ENCODE measurements around the gene ZNF853.
A peak's percentile ranks its signal among the peaks of the same experiment; 100 is the strongest.
"Not testable (repeated sequence)": the region's sequence is repeated elsewhere in the genome, so short reads cannot be mapped to it uniquely, and the experiment has no call there.

Gene ZNF853

DNA sequence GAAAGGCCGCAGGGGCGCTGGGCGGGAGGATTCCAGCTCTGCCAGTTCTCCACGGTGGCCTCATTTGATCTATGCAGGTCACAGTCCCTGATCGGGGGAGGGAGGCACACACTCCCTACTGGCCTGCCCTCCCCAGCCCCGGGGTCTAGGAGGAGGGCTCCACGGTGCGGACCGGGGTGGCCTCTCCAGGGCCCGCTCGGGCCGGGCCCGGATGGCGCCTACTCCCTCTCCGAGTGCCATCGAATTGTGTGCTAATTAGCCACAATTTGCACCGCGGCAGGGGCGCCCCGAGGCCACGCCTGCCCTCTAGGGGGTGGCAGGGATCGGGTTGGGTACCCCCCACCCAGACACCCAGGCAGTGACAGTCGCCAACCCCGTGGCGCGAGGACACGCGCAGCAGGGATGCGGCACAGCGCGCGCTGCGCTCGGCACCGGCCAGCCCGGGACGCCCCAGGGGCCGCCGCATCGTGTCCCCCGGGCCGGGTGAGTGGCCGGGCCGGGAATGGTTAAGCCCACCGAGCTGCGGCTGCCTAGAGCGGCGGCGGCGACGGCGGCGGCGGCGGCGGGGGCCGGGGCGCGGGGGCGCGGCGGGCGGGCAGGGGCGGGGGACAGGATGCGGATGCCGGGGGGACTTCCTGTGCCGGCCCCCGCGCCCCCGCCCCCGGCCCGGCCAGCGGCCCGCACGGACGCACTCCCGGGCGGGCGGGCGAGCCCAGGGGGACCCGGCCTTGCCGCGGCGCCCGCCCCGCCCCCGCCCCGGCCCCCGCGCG, at the start of gene ZNF853:
Gene ZNF853, plus strand, starts transcription at position 658 of the 770 bp plus-strand sequence. CDS start 565 bp downstream, outside the sequence.
- Mint-ChIP-seq H3K4me1 (peaks cover 45% of the 10 kb centered on the region), H3K9me3 (no peaks in the 10 kb centered on the region), H3K27ac (peak within 1 kb of the TSS; percentile 81 to 92), H3K4me3 (peak within 1 kb of the TSS; percentile 79), H3K27me3 (no peaks in the 10 kb centered on the region)
- peak; percentile 73 for ATAC-seq
- DNase-seq: peak in 1 of 2 donors; percentile 39

DNA sequence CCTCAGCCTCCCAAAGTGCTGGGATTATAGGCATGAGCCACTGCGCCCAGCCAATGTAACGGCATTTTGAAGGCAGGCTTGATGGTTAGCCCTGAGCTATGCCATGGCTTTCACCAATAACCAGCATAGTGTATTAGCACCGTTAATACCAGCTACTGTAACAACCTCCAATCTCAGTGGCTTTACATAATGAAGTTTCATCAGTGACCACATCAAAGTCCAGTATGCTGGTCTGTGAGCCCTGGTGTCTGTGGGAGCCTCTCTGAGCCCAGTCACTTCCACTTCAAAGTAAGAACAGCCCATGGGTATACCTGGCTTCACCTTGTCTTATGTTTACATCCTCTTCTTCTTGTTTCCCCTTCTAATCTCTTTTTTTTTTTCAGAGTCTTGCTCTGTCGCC, 49.8 kb upstream of the ZNF853 start:
- DNase-seq: no peak
- H3K9me3 Mint-ChIP-seq: no peaks in the 10 kb centered on the region
- no peaks in the 10 kb centered on the region for H3K4me1 Mint-ChIP-seq
- no peak overlapping the region for H3K4me3 Mint-ChIP-seq
- no peaks in the 10 kb centered on the region for H3K27me3 Mint-ChIP-seq
- no peak overlapping the region for H3K27ac Mint-ChIP-seq
- no peak for ATAC-seq

DNA sequence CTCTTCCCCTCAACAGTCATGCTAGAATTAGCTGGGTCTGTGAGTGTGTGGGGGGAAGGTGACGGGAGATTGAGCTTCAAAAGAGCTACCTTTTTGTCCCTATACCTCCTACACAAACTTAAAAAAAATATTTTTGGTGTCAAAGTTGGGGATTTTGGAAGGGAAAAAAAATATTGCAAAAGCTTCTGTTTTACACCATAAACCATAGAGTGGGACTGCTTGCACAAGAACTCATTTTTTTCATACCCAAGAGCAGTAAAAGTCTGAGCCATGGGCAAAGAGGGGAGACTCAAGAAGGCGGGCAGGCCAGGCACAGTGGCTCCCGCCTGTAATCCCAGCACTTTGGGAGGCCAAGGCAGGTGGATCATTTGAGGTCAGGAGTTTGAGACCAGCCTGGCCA, 47.5 kb upstream of the ZNF853 start:
- no peaks in the 10 kb centered on the region for H3K27me3 Mint-ChIP-seq
- ATAC-seq (no peak), DNase-seq (no peak)
- no peak overlapping the region for H3K27ac Mint-ChIP-seq
- H3K4me1 Mint-ChIP-seq: no peaks in the 10 kb centered on the region
- H3K4me3 Mint-ChIP-seq: no peak overlapping the region
- H3K9me3 Mint-ChIP-seq: no peaks in the 10 kb centered on the region

DNA sequence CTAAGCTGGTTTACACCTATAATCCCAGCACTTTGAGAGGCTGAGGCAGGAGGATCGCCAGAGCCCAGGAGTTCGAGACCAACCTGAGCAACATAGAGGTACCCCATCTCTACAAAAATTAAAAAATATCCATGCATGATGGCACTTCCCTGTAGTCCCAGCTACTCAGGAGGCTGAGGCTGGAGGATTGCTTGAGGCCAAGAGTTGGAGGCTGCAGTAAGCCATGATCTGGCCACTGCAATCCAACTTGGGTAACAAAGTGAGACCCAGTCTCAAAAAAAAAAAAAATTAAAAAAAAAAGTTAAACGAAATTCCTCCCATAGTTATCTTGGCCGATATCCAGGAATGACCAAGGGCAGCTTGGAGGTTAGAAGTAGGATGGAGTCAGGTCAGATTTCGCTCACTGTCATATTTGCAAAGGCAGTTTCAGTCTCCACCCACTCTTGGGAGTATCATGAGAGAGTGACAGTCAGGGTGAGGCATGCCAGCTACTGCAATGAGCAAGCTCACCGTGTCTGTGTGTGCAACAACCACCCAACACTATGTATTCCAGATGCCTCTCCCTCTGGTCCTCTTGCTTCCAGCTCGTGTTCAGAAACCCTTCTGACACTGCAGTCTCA, 44.1 kb upstream of the ZNF853 start:
- Mint-ChIP-seq H3K4me3 (no peak overlapping the region), H3K27ac (no peak overlapping the region), H3K4me1 (peaks cover 1% of the 10 kb centered on the region), H3K27me3 (no peaks in the 10 kb centered on the region), H3K9me3 (no peaks in the 10 kb centered on the region)
- no peak for DNase-seq
- ATAC-seq: peak; percentile 66

DNA sequence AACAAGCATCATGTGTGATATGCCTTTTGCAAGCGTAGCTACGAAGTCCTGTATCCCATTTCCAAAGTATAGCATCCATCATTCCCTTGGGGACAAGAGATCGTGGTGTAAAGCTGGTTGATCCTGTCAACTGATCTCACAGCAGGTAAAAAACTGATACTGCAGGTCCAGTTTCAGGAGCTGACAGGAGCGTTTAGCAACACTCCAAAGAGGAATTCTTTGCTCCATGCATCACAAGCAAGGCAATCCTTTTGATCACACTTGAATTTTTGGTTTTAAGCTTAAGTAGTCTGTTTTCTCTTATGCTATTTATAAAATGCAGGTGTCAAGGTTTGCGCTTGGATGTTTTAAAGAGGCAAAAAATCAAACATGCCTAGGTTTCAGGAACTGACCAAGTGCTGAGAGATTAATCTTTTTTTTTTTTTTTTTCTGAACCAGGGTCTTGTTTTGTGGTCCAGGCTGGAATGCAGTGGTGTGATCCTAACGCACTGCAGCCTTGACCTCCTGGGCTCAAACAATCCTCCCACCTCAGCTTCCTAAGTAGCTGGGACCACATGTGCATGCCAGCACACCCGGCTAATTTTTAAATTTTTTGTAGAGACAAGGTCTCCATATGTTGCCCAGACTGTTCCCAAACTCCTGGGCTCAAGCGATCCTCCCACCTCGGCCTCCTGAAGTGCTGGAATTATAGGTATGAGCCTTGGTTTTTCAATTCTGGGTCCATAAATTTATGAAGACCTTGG, 40.0 kb upstream of the ZNF853 start:
- Mint-ChIP-seq H3K4me3 (peak overlapping the region in 1 of 2 donors; percentile 53), H3K4me1 (peaks cover 32% of the 10 kb centered on the region), H3K27ac (no peak overlapping the region), H3K27me3 (no peaks in the 10 kb centered on the region), H3K9me3 (no peaks in the 10 kb centered on the region)
- DNase-seq (no peak), ATAC-seq (no peak)

DNA sequence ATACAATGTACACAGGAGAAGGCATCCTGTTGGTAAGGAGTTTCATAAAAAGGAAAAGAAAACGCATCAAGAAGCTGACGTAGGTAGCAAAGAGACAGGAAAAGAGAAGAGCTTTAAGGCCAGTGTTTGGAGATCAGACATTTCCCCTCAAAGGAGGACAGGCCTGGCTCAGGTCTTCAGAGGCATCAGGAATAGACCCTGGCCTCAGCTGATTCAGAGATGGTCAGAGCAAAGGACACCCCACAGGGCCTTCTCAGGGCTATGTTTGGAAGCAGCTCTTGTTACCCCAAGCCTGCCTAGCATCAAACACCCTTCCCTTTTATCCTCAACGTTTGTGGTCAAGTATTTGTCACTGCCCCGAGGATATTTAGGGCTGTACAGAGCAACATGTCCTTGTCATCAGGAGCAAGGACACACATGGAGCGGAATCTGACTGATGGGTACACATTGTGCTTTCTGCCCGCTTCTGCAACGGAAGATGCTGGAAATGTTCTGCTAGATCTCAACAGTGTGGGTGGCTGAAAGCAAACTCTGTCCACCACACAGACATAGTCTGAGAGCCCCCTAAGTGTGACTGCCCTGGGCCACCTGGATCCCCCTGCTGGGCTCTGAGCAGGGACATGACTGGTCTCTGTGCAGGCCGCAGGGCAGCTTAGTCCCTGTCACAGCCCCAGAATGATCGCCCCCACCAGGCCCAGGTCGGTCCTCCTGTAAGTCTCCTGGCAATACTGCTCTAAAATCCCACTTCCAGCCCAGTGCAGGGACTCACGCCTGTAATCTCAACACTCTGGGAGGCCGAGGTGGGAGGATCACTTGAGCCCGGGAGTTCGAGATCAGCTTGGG, 39.2 kb upstream of the ZNF853 start:
- Mint-ChIP-seq H3K4me1 (peaks cover 40% of the 10 kb centered on the region), H3K4me3 (peak overlapping the region; percentile 70 to 83), H3K27ac (peak overlapping the region; percentile 54 to 57), H3K9me3 (no peaks in the 10 kb centered on the region), H3K27me3 (no peaks in the 10 kb centered on the region)
- ATAC-seq (no peak), DNase-seq (peak in 1 of 2 donors; percentile 19)

DNA sequence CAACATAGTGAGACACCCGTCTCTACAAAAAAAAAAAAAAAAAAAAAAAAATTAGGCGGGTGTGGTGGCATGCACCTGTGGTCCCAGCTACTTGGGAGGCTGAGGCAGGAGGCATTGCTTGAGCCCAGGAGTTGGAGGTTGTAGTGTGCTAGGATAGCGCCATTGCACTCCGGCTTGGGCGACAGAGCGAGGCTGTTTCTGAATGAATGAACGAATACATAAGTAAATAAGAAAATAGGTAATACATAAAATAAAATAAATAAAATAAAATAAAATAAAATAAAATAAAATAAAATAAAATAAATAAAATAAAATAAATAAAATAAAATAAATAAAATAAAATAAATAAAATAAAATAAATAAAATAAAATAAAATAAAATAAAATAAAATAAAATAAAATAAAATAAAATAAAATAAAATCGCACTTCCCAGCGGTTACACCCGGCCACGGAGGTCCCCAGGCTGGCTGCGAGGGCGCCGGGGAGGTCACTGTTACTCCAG, 38.5 kb upstream of the ZNF853 start:
- peaks cover 46% of the 10 kb centered on the region for H3K4me1 Mint-ChIP-seq
- ATAC-seq, H3K27me3 Mint-ChIP-seq, H3K9me3 Mint-ChIP-seq, DNase-seq: not testable (repeated sequence)
- H3K27ac Mint-ChIP-seq: peak overlapping the region; percentile 88 to 97
- peak overlapping the region; percentile 85 to 98 for H3K4me3 Mint-ChIP-seq

DNA sequence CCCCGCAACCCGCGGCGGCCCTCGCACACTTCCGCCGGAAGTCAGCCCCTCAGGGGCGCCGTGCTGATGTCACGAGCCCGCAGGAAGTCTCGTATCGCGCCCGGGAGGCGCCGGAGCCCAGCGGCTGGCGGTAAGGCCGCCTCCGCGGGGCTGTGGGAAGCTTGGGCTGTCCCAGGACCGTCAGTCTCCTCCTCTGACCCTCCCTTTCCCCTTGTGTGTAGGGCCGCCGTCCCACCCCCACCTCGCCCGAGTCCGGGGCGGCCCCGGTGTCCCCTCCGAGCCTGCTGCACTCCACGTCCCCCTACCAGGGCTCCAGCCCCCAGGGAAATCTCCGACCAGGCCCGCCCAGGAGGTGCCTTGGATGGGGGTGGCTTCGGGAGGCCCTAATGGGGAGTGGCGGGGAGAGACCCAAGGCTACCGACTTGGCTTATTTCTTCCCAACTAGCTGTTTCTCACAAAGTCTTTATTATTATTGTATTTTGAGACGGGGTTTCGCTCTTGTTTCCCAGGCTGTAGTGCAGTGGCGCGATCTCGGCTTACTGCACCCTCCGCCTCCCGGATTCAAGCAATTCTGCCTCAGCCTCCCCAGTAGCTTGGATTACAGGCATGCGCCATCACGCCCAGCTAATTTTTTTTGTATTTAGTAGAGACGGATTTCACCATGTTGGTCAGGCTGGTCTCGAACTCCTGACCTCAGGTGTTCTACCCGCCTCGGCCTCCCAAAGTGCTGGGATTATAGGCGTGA, 37.9 kb upstream of the ZNF853 start, which contains the start of gene ZDHHC4:
Gene ZDHHC4, plus strand, starts transcription at position 86 of the 745 bp plus-strand sequence. CDS start 3,108 bp downstream, outside the sequence.
- DNase-seq: peak; percentile 85 to 90
- no peaks in the 10 kb centered on the region for H3K27me3 Mint-ChIP-seq
- peak; percentile 97 for ATAC-seq
- H3K9me3 Mint-ChIP-seq: no peaks in the 10 kb centered on the region
- H3K27ac Mint-ChIP-seq: peak within 1 kb of the TSS; percentile 88 to 97
- H3K4me3 Mint-ChIP-seq: peak within 1 kb of the TSS; percentile 85 to 98
- H3K4me1 Mint-ChIP-seq: peaks cover 49% of the 10 kb centered on the region

DNA sequence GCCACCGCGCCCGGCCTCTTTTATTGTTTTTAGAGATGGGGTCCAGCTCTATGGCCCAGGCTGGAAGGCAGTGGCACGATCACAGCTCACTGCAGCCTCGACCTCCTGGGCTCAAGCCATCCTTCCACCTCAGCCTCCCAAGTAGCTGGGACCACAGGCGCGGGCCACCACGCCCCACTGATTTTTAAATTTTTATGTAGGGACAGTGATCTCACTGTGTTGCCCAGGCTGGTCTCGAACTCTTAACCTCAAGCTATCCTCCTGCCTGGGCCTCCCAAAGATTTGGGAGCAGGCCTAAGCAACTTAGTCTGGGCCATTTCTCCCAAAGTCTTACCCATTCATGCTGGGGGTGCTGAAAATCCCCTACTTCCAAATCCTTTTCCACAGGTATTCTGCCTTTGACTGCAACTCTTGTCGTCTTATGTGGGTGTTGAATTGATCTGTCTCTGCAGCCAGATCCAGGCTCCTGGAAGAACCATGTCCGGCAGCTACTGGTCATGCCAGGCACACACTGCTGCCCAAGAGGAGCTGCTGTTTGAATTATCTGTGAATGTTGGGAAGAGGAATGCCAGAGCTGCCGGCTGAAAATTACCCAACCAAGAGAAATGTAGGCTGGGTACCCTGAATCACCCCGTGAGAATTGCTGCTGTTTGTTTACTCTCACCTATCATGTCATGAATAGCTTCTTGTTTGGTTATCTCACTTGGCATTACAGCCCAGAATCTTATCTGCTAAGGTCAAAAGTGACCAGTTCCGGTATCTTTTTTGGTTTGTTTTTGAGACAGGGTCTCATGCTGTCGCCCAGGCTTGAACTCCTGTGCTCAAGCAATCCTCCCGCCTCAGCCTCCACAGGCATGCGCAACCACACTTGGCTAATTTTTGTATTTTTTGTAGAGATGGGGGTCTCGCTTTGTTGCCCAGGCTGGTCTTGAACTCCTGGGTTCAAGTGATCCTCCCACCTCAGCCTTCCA, 37.0 kb upstream of the ZNF853 start:
- Mint-ChIP-seq H3K27me3 (no peaks in the 10 kb centered on the region), H3K4me3 (peak overlapping the region; percentile 85 to 98), H3K27ac (peak overlapping the region in 1 of 2 donors; percentile 97), H3K4me1 (peaks cover 49% of the 10 kb centered on the region), H3K9me3 (no peaks in the 10 kb centered on the region)
- ATAC-seq (no peak), DNase-seq (no peak)

DNA sequence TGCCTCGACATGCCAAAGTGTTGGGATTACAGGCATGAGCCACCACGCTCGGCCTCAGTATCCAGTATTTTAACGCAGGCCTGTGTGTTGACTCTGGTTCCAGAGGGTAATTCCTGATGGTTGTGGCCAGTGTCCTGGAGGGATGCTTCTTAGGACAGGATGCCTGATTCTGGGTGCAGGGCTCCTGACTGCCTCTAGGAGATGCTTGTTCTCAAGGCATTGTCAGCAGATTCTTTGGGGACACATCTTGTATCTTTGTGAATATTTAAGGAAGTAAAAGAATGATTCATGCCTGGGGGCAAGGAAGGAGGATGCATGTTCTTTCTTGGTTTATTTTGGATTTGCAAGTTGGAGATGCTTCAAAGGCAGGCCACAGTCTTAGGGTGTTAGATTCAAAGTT, 36.0 kb upstream of the ZNF853 start:
- Mint-ChIP-seq H3K4me1 (peaks cover 49% of the 10 kb centered on the region), H3K9me3 (no peaks in the 10 kb centered on the region), H3K27ac (peak overlapping the region in 1 of 2 donors; percentile 17), H3K27me3 (no peaks in the 10 kb centered on the region), H3K4me3 (peak overlapping the region in 1 of 2 donors; percentile 98)
- no peak for DNase-seq
- no peak for ATAC-seq

DNA sequence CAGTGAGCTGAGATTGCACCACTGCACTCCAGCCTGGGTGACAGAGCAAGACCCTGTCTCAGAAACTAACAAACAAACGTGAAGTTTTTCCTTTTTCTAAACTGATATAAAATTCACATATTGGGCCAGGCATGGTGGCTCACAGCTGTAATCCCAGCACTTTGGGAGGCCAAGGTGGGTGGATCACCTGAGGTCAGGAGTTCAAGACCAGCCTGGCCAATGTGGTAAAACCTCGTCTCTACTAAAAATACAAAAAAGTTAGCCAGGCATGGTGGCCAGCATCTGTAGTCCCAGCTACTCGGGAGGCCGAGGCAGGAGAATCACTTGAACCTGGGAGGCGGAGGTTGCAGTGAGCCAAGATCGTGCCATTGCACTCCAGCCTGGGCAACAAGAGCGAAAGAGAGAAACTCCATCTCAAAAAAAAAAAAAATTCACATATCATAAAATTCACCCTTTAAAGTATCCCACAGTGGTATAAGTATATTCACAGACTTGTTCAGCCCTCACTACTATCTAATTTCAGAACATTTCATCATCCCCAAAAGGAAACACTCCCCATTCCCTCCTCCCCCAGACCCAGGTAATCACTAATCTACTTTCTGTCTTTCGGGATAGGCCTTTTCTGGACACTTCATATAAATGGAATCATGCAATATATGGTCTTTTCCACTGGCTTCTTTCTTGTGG, 29.5 kb upstream of the ZNF853 start:
- peaks cover 24% of the 10 kb centered on the region for H3K4me1 Mint-ChIP-seq
- not testable (repeated sequence) for DNase-seq, H3K27me3 Mint-ChIP-seq, H3K9me3 Mint-ChIP-seq, ATAC-seq, H3K4me3 Mint-ChIP-seq
- H3K27ac Mint-ChIP-seq: peak overlapping the region; percentile 10 to 17

DNA sequence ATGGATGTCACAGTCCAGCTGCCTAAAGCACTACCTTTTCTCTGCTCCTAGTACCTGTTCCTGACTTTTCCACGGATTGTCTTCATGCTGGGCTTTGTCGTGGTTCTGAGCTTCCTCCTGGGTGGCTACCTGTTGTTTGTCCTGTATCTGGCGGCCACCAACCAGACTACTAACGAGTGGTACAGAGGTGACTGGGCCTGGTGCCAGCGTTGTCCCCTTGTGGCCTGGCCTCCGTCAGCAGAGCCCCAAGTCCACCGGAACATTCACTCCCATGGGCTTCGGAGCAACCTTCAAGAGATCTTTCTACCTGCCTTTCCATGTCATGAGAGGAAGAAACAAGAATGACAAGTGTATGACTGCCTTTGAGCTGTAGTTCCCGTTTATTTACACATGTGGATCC, 26.8 kb upstream of the ZNF853 start:
- Mint-ChIP-seq H3K27me3 (no peaks in the 10 kb centered on the region), H3K9me3 (no peaks in the 10 kb centered on the region), H3K4me1 (peaks cover 34% of the 10 kb centered on the region), H3K27ac (no peak overlapping the region), H3K4me3 (peak overlapping the region in 1 of 2 donors; percentile 80)
- DNase-seq (no peak), ATAC-seq (no peak)

Measured in stimulated activated naive CD8-positive, alpha-beta T cell treated with anti-CD3 and anti-CD28 coated beads, Interleukin-15, amount 100 ng/mL, for 72 hours (primary cell).